Measurements from ENCODE around the gene ZDHHC19. TPM values are rescaled to one million over a fixed set of nuclear protein-coding genes. Genes with fewer than 3 reads are reported as not detected.

The ZDHHC19 gene
- total RNA-seq, 4 donors from 2014 or later = not detected

GRCh38 chr3:196198771-196199753 is 12.1 kb downstream of the ZDHHC19 start:
- DNase-seq (no peak), ATAC-seq (no peak)
- no peaks in the 10 kb centered on the region for H3K9me3 ChIP-seq
- in situ Hi-C loops (cut with MboI; ENCODE audit: low sequenced_read_pairs in 4 of 4) (loop anchor here in 2 of 4 donors (5.0 to 10.0 kb wide), 2 partner anchors 124 to 127 kb away; no protein-coding TSS in a partner anchor), intact Hi-C loops (cut with DNase I; ENCODE audit: low total_unique reads) (no loop called here)
- no peak for TF ChIP-seq POLR2A (IDR thresholded peaks at IDR 0.05)
- no peak for TF ChIP-seq CTCF (IDR thresholded peaks at IDR 0.05 in 4 of 5, conservative IDR thresholded peaks at IDR 0.05 in 1 of 5)
- H3K4me3 ChIP-seq = no peak overlapping the region
- no peaks in the 10 kb centered on the region for H3K27me3 ChIP-seq
- H3K4me1 ChIP-seq = no peaks in the 10 kb centered on the region
- H3K36me3 ChIP-seq = no peaks in the 10 kb centered on the region
- no peak overlapping the region for H3K27ac ChIP-seq

DNA sequence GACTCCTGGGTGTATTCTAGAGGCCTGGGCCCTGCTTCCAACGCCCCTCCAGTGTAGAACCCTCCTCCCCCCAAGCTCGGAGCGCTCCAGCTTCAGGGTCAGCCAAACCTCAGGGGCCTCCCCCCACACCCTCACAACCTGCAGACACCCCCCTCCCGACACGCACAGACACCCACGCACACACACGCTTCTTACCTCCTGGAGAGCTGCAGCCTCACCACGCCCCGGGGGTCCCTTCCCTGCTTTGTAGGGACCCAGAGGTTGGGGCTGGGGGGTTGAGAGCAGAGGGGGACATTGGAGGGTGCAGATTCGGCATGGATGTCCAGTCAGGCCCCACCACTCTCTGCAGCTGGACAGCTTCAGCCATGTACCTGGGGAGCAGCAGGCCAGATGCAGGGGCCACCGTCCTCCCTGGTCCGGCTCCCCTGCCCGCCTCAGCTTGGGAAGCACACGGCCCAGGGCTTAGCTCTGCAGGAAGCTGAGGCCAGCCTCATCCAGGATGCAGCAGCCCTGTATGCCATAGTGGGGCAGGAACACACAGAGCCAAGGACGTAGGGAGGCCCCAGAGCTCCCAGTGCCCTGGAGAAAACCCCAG is 13.0 kb downstream of the ZDHHC19 start:
- H3K9me3 ChIP-seq = no peaks in the 10 kb centered on the region
- peaks cover 0 to 5% of the 10 kb centered on the region in 2 donors for H3K4me1 ChIP-seq
- DNase-seq (no peak), ATAC-seq (no peak)
- in situ Hi-C loops (cut with MboI; ENCODE audit: low sequenced_read_pairs in 4 of 4) = loop anchor here in 2 of 4 donors (5.0 to 10.0 kb wide), 2 partner anchors 123 to 126 kb away; no protein-coding TSS in a partner anchor
- no peak overlapping the region for H3K27ac ChIP-seq
- H3K27me3 ChIP-seq = no peaks in the 10 kb centered on the region
- H3K4me3 ChIP-seq = no peak overlapping the region
- intact Hi-C loops (cut with DNase I; ENCODE audit: low total_unique reads) = no loop called here
- no peaks in the 10 kb centered on the region for H3K36me3 ChIP-seq
- no peak for TF ChIP-seq CTCF (IDR thresholded peaks at IDR 0.05 in 4 of 5, conservative IDR thresholded peaks at IDR 0.05 in 1 of 5)
- TF ChIP-seq POLR2A (IDR thresholded peaks at IDR 0.05) = no peak

GRCh38 chr3:196197524-196197923 is 13.7 kb downstream of the ZDHHC19 start:
- Histone ChIP-seq H3K4me1 (peaks cover 5 to 12% of the 10 kb centered on the region in 2 donors), H3K4me3 (no peak overlapping the region), H3K27ac (no peak overlapping the region), H3K27me3 (no peaks in the 10 kb centered on the region), H3K9me3 (no peaks in the 10 kb centered on the region), H3K36me3 (no peaks in the 10 kb centered on the region)
- in situ Hi-C loops (cut with MboI; ENCODE audit: low sequenced_read_pairs in 4 of 4) = loop anchor here in 2 of 4 donors (5.0 to 10.0 kb wide), 2 partner anchors 123 to 125 kb away; no protein-coding TSS in a partner anchor
- DNase-seq = no peak
- intact Hi-C loops (cut with DNase I; ENCODE audit: low total_unique reads) = no loop called here
- no peak for TF ChIP-seq CTCF (IDR thresholded peaks at IDR 0.05 in 4 of 5, conservative IDR thresholded peaks at IDR 0.05 in 1 of 5)
- no peak for TF ChIP-seq POLR2A (IDR thresholded peaks at IDR 0.05)
- no peak for ATAC-seq

GRCh38 chr3:196195664-196196265 is 15.4 kb downstream of the ZDHHC19 start:
- Histone ChIP-seq H3K27me3 (no peaks in the 10 kb centered on the region), H3K9me3 (no peaks in the 10 kb centered on the region), H3K27ac (no peak overlapping the region), H3K4me3 (no peak overlapping the region), H3K4me1 (peaks cover 12 to 20% of the 10 kb centered on the region in 2 donors), H3K36me3 (no peaks in the 10 kb centered on the region)
- intact Hi-C loops (cut with DNase I; ENCODE audit: low total_unique reads) (loop anchor here (1.0 kb wide), 2 partner anchors 122 to 169 kb away; no protein-coding TSS in a partner anchor), in situ Hi-C loops (cut with MboI; ENCODE audit: low sequenced_read_pairs in 4 of 4) (loop anchor here in 2 of 4 donors (5.0 to 10.0 kb wide), 2 partner anchors 121 to 123 kb away; no protein-coding TSS in a partner anchor)
- DNase-seq (no peak), ATAC-seq (no peak)
- TF ChIP-seq POLR2A (IDR thresholded peaks at IDR 0.05) (no peak), CTCF (IDR thresholded peaks at IDR 0.05 in 4 of 5, conservative IDR thresholded peaks at IDR 0.05 in 1 of 5) (no peak)
